ENCODE measurements around the gene CPN2.

DNA sequence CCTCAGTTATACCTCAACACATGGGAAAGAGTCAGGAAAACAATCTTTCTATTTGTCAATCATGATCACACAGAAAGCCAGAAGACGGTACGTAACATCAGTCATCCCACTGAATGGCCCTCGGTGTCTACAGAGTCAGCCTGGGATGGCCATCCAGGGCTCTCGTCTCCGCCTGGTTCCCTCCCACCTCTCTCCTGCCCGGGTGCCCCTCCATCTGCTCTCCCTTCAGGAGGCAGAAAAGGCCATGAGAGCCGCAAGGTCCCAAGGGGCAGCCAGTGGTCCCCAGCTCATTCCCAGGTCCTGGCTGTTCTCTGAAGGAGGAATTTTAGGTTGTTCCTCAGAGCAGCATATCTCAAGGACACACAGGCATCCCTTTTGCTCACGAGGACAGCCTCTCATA lies 22.8 kb upstream of the CPN2 start:
- no peak for TF ChIP-seq TAF1 (conservative IDR thresholded peaks at IDR 0.05)
- TF ChIP-seq CTCF (IDR thresholded peaks at IDR 0.05; ENCODE audit: low read depth, low read length, missing input control): no peak
- no peak for TF ChIP-seq RAD21 (IDR thresholded peaks at IDR 0.05)
- no peak for TF ChIP-seq MAX (IDR thresholded peaks at IDR 0.05)
- TF ChIP-seq EGR1 (IDR thresholded peaks at IDR 0.05; ENCODE audit: low read depth in 2 of 2): no peak
- no peak for TF ChIP-seq GABPA (IDR thresholded peaks at IDR 0.05 in 1 of 2, conservative IDR thresholded peaks at IDR 0.05 in 1 of 2)
- TF ChIP-seq, protein P1, sequence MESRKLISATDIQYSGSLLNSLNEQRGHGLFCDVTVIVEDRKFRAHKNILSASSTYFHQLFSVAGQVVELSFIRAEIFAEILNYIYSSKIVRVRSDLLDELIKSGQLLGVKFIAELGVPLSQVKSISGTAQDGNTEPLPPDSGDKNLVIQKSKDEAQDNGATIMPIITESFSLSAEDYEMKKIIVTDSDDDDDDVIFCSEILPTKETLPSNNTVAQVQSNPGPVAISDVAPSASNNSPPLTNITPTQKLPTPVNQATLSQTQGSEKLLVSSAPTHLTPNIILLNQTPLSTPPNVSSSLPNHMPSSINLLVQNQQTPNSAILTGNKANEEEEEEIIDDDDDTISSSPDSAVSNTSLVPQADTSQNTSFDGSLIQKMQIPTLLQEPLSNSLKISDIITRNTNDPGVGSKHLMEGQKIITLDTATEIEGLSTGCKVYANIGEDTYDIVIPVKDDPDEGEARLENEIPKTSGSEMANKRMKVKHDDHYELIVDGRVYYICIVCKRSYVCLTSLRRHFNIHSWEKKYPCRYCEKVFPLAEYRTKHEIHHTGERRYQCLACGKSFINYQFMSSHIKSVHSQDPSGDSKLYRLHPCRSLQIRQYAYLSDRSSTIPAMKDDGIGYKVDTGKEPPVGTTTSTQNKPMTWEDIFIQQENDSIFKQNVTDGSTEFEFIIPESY (IDR thresholded peaks at IDR 0.05): no peak
- no peak for TF ChIP-seq HNF4A (conservative IDR thresholded peaks at IDR 0.05)
- no peak for TF ChIP-seq YY1 (IDR thresholded peaks at IDR 0.05)
- TF ChIP-seq JUND (IDR thresholded peaks at IDR 0.05): no peak
- TF ChIP-seq, protein P2, sequence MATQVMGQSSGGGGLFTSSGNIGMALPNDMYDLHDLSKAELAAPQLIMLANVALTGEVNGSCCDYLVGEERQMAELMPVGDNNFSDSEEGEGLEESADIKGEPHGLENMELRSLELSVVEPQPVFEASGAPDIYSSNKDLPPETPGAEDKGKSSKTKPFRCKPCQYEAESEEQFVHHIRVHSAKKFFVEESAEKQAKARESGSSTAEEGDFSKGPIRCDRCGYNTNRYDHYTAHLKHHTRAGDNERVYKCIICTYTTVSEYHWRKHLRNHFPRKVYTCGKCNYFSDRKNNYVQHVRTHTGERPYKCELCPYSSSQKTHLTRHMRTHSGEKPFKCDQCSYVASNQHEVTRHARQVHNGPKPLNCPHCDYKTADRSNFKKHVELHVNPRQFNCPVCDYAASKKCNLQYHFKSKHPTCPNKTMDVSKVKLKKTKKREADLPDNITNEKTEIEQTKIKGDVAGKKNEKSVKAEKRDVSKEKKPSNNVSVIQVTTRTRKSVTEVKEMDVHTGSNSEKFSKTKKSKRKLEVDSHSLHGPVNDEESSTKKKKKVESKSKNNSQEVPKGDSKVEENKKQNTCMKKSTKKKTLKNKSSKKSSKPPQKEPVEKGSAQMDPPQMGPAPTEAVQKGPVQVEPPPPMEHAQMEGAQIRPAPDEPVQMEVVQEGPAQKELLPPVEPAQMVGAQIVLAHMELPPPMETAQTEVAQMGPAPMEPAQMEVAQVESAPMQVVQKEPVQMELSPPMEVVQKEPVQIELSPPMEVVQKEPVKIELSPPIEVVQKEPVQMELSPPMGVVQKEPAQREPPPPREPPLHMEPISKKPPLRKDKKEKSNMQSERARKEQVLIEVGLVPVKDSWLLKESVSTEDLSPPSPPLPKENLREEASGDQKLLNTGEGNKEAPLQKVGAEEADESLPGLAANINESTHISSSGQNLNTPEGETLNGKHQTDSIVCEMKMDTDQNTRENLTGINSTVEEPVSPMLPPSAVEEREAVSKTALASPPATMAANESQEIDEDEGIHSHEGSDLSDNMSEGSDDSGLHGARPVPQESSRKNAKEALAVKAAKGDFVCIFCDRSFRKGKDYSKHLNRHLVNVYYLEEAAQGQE (IDR thresholded peaks at IDR 0.05): no peak
- no peak for TF ChIP-seq SP1 (IDR thresholded peaks at IDR 0.05)
- no peak for TF ChIP-seq RXRA (IDR thresholded peaks at IDR 0.05)

Data from liver (tissue), 3 donors.